ENCODE results near the gene NUBPL. TPM values are rescaled to one million over a fixed set of nuclear protein-coding genes. Genes with fewer than 3 reads are reported as not detected.

NUBPL gene
- total RNA-seq, 4 donors from 2014 or later, result 5.7 to 9.2 (median 7.2) TPM

DNA sequence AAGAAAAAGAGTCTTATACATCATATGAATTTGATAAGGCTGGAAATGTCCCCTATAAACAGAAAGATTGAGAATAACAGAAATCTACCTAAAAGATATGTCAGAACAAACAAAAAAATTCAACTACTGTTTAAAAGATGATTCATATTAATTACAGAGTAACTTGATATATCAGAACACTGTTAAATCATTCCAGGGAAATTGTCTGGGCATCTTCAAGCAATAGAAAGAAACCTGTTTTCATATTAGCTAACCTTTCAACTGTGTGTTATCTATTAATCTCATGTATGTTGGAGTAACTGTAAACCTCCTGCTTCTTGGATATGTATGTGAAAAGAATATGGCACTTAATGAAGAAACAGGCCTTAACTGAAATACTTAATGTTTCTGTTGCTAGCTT is 96.7 kb downstream of the NUBPL start:
- H3K4me3 ChIP-seq (ENCODE audit: low read depth, poor library complexity, severe bottlenecking), result no peak overlapping the region
- TF ChIP-seq, protein P1, sequence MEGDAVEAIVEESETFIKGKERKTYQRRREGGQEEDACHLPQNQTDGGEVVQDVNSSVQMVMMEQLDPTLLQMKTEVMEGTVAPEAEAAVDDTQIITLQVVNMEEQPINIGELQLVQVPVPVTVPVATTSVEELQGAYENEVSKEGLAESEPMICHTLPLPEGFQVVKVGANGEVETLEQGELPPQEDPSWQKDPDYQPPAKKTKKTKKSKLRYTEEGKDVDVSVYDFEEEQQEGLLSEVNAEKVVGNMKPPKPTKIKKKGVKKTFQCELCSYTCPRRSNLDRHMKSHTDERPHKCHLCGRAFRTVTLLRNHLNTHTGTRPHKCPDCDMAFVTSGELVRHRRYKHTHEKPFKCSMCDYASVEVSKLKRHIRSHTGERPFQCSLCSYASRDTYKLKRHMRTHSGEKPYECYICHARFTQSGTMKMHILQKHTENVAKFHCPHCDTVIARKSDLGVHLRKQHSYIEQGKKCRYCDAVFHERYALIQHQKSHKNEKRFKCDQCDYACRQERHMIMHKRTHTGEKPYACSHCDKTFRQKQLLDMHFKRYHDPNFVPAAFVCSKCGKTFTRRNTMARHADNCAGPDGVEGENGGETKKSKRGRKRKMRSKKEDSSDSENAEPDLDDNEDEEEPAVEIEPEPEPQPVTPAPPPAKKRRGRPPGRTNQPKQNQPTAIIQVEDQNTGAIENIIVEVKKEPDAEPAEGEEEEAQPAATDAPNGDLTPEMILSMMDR (IDR thresholded peaks at IDR 0.05), result no peak
- TF ChIP-seq POLR2A (IDR thresholded peaks at IDR 0.05), result no peak
- intact Hi-C loops (cut with DNase I; ENCODE audit: low total_unique reads), result no loop called here
- DNase-seq (ENCODE audit: low spot score in 2 of 2), result no peak

DNA sequence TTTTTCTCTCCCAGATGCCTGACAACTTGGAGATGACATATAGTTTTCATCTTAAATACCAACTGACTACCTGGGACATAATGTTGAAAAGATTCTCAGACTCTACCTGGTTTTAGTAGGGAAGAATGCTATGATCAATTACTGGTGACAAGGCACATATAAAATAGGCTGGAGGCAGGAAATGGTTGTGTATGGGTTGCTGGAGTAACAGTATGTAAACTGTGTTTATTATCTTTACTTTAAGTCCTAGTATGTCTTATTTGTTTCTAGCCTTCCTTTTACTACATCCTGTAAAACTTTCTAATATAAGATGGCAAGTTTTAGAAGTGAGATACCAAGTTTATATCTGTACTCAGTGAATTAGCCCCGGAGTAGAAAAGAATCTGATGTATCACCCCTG is 98.1 kb downstream of the NUBPL start:
- 74 to 95% methylated on average over 1 of the region's 1 CpG for WGBS, 2 donors
- intact Hi-C loops (cut with DNase I; ENCODE audit: low total_unique reads), result no loop called here
- TF ChIP-seq, protein P1 (IDR thresholded peaks at IDR 0.05), result no peak
- TF ChIP-seq POLR2A (IDR thresholded peaks at IDR 0.05), result no peak
- H3K4me3 ChIP-seq (ENCODE audit: low read depth, poor library complexity, severe bottlenecking), result no peak overlapping the region
- DNase-seq (ENCODE audit: low spot score in 2 of 2), result no peak

DNA sequence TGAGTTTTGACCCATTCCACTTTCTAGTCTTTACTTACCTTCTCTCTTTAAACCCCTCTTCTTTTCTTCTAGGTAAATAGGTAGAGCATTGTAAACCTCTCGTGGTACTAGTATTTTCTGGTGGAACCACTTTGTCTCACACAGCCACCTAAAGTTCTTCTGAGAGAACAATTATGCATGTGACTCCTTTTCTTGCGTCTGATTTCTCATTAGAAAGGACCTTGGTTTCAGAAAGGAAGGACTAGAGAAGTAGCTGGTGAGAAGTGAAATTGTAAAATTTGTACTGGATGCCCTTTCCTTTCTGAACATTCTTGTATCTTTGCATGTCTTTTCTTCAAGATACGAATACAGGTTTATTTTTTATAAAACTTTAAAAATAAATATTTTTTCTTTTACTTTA is 99.0 kb downstream of the NUBPL start:
- no peak for DNase-seq (ENCODE audit: low spot score in 2 of 2)
- 89 to 90% methylated on average over 3 of the region's 3 CpGs for WGBS, 2 donors
- H3K4me3 ChIP-seq (ENCODE audit: low read depth, poor library complexity, severe bottlenecking), result no peak overlapping the region
- TF ChIP-seq, protein P1 (IDR thresholded peaks at IDR 0.05), result no peak
- no peak for TF ChIP-seq POLR2A (IDR thresholded peaks at IDR 0.05)
- intact Hi-C loops (cut with DNase I; ENCODE audit: low total_unique reads), result no loop called here

DNA sequence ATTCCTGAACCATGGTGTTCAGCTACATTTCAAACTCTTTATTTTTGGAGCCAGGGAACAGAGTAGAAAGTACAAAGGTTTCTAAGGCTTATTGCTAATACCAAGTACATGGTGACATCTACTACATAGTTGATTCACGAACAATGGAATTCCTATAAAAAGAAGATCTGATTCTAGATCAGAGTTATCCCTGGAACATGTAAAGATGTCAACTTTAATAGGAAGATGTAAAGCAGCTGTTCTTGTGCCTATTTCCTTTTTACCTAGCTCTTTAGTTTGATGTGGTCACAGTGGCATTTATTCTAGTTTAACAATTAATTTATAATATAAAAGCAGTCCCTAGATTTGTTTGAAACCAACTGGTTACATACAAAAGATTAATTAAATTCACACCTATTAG is 99.5 kb downstream of the NUBPL start:
- WGBS, 2 donors, result 66 to 85% methylated on average over 1 of the region's 1 CpG
- DNase-seq (ENCODE audit: low spot score in 2 of 2), result no peak
- H3K4me3 ChIP-seq (ENCODE audit: low read depth, poor library complexity, severe bottlenecking), result no peak overlapping the region
- intact Hi-C loops (cut with DNase I; ENCODE audit: low total_unique reads), result no loop called here
- TF ChIP-seq, protein P1 (IDR thresholded peaks at IDR 0.05), result no peak
- TF ChIP-seq POLR2A (IDR thresholded peaks at IDR 0.05), result no peak

DNA sequence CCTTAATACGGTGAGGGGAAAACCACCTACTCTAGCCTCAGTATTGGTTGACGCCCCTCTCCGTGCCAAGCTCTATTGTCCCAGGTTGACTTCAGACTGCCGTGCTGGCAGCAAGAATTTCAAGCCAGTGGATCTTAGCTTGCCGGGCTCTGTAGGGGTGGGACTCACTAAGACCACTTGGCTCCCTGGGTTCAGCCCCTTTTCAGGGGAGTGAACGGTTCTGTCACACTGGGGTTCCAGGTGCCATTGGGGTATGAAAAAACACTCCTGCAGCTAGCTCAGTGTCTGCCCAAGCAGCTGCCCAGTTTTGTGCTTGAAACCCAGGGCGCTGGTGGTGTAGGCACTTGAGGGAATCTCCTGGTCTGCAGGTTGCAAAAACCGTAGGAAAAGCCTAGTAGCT is 107.1 kb downstream of the NUBPL start:
- DNase-seq (ENCODE audit: low spot score in 2 of 2), result no peak
- TF ChIP-seq, protein P1 (IDR thresholded peaks at IDR 0.05), result no peak
- TF ChIP-seq POLR2A (IDR thresholded peaks at IDR 0.05), result no peak
- 95 to 98% methylated on average over 8 of the region's 8 CpGs for WGBS, 2 donors
- no peak overlapping the region for H3K4me3 ChIP-seq (ENCODE audit: low read depth, poor library complexity, severe bottlenecking)
- intact Hi-C loops (cut with DNase I; ENCODE audit: low total_unique reads), result no loop called here

DNA sequence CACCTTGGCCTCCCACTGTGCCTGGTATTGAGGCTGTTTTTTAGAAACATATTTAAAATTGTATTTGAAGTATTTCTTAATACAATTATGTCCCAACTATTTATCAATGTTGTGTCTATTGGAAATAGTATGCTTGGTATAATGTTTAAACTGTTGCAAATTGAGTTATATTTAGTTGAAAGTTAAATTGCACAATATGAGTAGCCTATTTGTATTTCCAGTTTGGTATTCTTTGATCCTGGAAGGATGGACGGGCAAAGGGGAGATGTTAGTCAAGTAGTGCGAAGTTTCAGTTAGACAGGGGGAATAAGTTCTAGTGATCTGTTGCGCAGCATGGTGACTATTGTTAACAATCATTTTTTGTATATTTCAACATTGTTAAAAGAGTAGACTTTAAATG is 111.5 kb downstream of the NUBPL start:
- no peak overlapping the region for H3K4me3 ChIP-seq (ENCODE audit: low read depth, poor library complexity, severe bottlenecking)
- TF ChIP-seq, protein P1 (IDR thresholded peaks at IDR 0.05), result no peak
- TF ChIP-seq POLR2A (IDR thresholded peaks at IDR 0.05), result no peak
- intact Hi-C loops (cut with DNase I; ENCODE audit: low total_unique reads), result no loop called here
- DNase-seq (ENCODE audit: low spot score in 2 of 2), result no peak
- WGBS, 2 donors, result 98% methylated on average over 3 of the region's 3 CpGs

Measured in lower leg skin (tissue), 4 donors.